ENCODE data around the gene ENTHD1. TPM values are rescaled to one million over a fixed set of nuclear protein-coding genes. Genes with fewer than 3 reads are reported as not detected.
A peak's percentile ranks its signal among the peaks of the same experiment; 100 is the strongest.

The ENTHD1 gene
- polyA plus RNA-seq, 1 donor from 2014 or later = 0.23 TPM

GRCh38 chr22:39932166-39932565 lies 38.6 kb upstream of the ENTHD1 start:
- Mint-ChIP-seq H3K4me1 (peaks cover 27 to 31% (median 30%) of the 10 kb centered on the region in 3 donors), H3K9me3 (no peaks in the 10 kb centered on the region), H3K27ac (peak overlapping the region in 1 of 3 donors; percentile 9), H3K4me3 (no peak overlapping the region), H3K36me3 (no peaks in the 10 kb centered on the region), H3K27me3 (no peaks in the 10 kb centered on the region)

DNA sequence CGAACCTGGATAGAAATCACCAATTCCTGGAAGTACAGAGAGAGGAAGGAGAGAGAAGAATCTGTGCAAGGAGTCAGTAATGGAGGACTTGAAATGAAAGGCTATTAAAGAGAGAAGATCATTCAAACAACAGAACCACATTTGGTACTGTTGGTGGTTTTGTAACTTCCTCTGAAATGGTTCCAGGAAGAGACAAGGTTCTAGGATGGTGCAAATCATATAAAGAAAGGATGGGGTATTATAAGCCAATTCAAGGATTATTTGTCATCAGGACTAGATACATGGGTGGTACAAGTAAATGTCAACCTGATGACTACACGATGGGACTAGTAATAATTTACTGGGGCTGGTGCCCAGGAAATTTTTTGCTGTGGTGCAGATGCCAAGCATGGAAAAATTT lies 37.7 kb upstream of the ENTHD1 start:
- H3K27me3 Mint-ChIP-seq = no peaks in the 10 kb centered on the region
- peaks cover 20 to 27% (median 21%) of the 10 kb centered on the region in 3 donors for H3K4me1 Mint-ChIP-seq
- H3K4me3 Mint-ChIP-seq = no peak overlapping the region
- no peak overlapping the region for H3K27ac Mint-ChIP-seq
- no peaks in the 10 kb centered on the region for H3K36me3 Mint-ChIP-seq
- H3K9me3 Mint-ChIP-seq = no peaks in the 10 kb centered on the region

DNA sequence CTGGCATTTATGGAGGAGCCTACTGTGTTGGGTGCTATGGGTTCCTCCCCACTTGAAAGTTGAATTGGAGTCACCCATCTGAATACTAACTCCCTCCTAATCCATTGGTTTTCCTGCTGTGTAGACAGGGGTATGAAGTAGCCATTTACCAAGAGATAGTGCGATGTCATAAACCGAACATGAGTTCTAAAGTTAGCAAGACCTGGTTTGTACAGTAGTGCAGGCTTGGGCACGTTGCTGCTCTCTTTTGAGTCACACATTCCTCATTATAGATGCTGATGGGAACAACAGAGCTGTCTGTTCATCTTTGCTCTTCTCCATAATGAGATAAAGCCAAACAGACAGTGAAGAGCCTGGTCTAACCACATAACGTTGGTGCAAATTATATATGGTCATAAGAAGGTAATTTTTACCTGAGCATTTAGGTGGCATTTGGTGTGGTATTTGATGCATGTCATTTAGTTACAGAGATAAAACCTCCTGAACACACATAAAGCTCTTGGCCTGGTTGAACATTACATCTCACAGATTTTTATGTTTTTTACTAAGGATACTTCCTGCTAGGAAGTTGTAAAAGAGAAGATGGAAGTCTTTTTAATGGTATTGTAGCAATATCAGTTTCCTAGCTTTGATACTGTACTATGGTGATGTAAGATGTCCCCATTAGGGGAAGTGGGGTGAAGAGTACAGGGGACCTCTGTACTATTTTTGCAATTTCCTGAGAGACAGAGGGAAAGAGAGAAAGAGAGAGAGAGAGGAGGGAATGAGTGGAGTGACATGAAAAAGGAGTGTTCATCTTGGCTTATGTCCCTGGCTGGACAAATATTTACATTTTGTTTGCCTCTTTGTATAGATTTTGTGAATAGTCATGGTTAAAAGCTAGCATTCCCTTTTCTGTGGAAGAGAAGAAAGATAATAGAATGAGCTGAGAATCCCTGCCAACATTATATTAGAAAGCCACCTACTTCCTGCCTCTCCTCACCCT lies 35.3 kb upstream of the ENTHD1 start:
- H3K27me3 Mint-ChIP-seq = no peaks in the 10 kb centered on the region
- no peaks in the 10 kb centered on the region for H3K36me3 Mint-ChIP-seq
- H3K4me1 Mint-ChIP-seq = peaks cover 7 to 11% (median 10%) of the 10 kb centered on the region in 3 donors
- H3K4me3 Mint-ChIP-seq = no peak overlapping the region
- no peak overlapping the region for H3K27ac Mint-ChIP-seq
- H3K9me3 Mint-ChIP-seq = no peaks in the 10 kb centered on the region

GRCh38 chr22:39927544-39927943 lies 34.0 kb upstream of the ENTHD1 start:
- Mint-ChIP-seq H3K27ac (no peak overlapping the region), H3K36me3 (no peaks in the 10 kb centered on the region), H3K4me3 (peak overlapping the region in 1 of 4 donors; percentile 39), H3K9me3 (no peaks in the 10 kb centered on the region), H3K4me1 (peaks cover 0 to 5% (median 0%) of the 10 kb centered on the region in 3 donors), H3K27me3 (no peaks in the 10 kb centered on the region)

DNA sequence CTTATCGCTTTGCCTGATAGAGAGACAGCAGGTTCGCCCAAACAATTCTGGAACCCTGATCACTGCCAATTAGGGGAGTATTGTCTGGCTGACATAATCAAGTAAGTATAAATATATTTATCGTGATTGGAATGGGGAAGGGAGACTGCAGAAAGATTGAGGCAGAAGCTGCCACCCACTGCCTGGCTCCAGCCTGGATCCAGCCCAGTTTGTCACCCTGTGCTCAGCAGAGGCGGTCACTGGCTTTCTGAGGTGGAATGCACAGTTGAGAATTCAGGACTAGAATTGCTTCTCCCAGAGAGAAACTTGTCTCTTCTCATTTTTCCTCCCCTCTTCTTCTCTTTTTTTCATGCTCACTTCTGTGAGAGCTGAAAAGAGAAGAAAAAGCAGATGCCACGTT lies 33.2 kb upstream of the ENTHD1 start:
- Mint-ChIP-seq H3K27ac (no peak overlapping the region), H3K9me3 (no peaks in the 10 kb centered on the region), H3K36me3 (peaks cover 3% of the 10 kb centered on the region), H3K4me1 (peaks cover 0 to 8% (median 0%) of the 10 kb centered on the region in 3 donors), H3K27me3 (peaks cover 3% of the 10 kb centered on the region), H3K4me3 (peak overlapping the region in 1 of 4 donors; percentile 70)

DNA sequence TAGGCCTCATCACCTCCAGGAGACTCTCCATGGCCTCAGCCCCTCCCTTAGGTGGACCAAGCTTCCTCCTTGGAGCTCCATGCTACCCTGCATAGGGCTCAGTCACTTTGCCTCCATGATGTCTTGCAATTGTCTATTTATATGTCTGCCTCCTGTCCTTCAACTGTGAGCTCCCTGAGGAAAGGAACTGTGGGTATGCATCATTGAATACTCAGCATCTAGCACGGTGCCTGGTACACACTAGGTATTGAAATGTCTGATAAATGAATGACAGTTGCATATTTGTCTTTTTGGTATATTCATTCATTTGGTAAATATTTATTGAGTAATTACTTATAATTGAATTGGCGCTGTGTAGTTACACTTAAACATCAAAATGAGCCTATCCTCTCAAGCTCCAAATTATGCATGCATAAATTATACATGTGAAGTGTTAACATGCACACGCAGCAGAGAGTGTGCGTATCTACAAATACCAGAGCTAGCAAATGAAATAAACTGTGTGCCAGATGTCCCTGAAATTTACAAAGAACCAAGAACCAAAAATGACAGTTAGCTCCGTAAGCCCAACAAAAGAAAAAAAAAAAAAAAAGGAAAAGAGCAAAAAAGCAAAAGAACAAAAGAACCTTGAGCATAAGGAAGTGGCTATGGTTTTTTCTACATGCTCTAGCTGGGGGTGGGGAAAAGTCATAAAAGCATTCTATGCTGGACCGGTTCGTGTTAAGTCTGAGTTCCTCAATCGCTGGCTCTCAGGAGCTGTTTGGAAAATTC lies 32.5 kb upstream of the ENTHD1 start:
- Mint-ChIP-seq H3K9me3 (no peaks in the 10 kb centered on the region), H3K4me3 (peak overlapping the region in 2 of 4 donors; percentile 24 to 70), H3K27me3 (peaks cover 3% of the 10 kb centered on the region), H3K27ac (no peak overlapping the region), H3K36me3 (peaks cover 3% of the 10 kb centered on the region), H3K4me1 (peaks cover 0 to 8% (median under 1%) of the 10 kb centered on the region in 3 donors)

GRCh38 chr22:39925273-39925672 lies 31.7 kb upstream of the ENTHD1 start:
- peaks cover 3% of the 10 kb centered on the region for H3K27me3 Mint-ChIP-seq
- H3K9me3 Mint-ChIP-seq = no peaks in the 10 kb centered on the region
- no peak overlapping the region for H3K27ac Mint-ChIP-seq
- no peak overlapping the region for H3K4me3 Mint-ChIP-seq
- H3K4me1 Mint-ChIP-seq = peaks cover 4 to 8% (median 5%) of the 10 kb centered on the region in 3 donors
- peaks cover 3% of the 10 kb centered on the region for H3K36me3 Mint-ChIP-seq

GRCh38 chr22:39924286-39924685 lies 30.7 kb upstream of the ENTHD1 start:
- peaks cover 3% of the 10 kb centered on the region for H3K36me3 Mint-ChIP-seq
- peaks cover 4 to 10% (median 9%) of the 10 kb centered on the region in 3 donors for H3K4me1 Mint-ChIP-seq
- no peak overlapping the region for H3K27ac Mint-ChIP-seq
- peaks cover 3% of the 10 kb centered on the region for H3K27me3 Mint-ChIP-seq
- H3K4me3 Mint-ChIP-seq = no peak overlapping the region
- H3K9me3 Mint-ChIP-seq = no peaks in the 10 kb centered on the region

DNA sequence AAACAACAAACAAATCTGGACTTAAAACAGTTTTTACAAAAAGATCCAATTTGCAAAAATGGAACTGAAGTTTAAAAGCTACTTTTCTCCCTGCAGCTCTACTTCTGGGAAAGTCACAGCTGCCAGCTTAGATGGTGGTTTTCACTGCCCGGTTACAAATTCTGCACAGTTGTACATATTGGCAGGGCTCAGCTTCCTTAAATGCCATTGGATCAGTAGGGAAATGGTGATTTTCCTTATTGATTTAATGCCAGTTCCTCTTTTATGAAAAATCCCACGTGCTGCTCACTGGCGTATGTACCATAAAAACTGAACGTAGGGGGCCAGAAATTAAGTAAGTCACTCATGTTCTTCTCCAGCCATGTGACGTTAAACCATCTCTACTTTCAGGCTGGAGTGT lies 30.1 kb upstream of the ENTHD1 start:
- H3K27ac Mint-ChIP-seq = no peak overlapping the region
- peaks cover 3% of the 10 kb centered on the region for H3K36me3 Mint-ChIP-seq
- peaks cover 3% of the 10 kb centered on the region for H3K27me3 Mint-ChIP-seq
- H3K9me3 Mint-ChIP-seq = no peaks in the 10 kb centered on the region
- no peak overlapping the region for H3K4me3 Mint-ChIP-seq
- H3K4me1 Mint-ChIP-seq = peaks cover 4 to 10% (median 9%) of the 10 kb centered on the region in 3 donors

DNA sequence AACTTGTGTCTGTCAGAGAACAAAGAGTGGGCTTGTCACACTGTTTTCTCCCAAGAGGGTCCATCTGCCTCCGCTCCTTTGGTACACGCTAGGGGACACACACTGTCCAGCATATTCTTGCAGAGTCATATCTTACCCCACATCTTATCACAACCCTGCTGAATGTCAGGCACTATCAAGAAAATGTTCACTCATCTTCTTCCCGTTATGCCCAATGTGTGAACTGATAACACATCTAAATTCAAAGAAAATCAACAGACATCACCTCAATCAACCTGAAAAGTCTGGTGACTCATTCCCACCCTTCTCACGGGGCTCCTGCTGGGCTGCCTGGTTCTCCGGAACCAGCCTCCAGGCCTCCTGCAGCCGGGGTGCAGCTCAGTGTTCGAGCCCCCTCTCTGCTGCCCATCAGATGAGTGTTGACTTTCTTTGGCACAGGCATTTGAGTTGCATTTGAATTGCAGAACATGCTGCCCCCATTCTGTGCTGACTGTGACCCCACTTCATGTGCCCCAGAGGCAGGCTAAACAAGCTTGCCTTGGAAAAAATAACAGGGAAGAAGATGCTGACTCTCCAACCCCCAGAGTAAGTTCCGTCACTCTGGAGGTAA lies 26.7 kb upstream of the ENTHD1 start:
- Mint-ChIP-seq H3K27ac (peak overlapping the region in 1 of 3 donors; percentile 9), H3K27me3 (peaks cover 6% of the 10 kb centered on the region), H3K9me3 (no peaks in the 10 kb centered on the region), H3K36me3 (peaks cover 4% of the 10 kb centered on the region), H3K4me3 (peak overlapping the region in 1 of 4 donors; percentile 31), H3K4me1 (peaks cover 8 to 14% (median 12%) of the 10 kb centered on the region in 3 donors)

DNA sequence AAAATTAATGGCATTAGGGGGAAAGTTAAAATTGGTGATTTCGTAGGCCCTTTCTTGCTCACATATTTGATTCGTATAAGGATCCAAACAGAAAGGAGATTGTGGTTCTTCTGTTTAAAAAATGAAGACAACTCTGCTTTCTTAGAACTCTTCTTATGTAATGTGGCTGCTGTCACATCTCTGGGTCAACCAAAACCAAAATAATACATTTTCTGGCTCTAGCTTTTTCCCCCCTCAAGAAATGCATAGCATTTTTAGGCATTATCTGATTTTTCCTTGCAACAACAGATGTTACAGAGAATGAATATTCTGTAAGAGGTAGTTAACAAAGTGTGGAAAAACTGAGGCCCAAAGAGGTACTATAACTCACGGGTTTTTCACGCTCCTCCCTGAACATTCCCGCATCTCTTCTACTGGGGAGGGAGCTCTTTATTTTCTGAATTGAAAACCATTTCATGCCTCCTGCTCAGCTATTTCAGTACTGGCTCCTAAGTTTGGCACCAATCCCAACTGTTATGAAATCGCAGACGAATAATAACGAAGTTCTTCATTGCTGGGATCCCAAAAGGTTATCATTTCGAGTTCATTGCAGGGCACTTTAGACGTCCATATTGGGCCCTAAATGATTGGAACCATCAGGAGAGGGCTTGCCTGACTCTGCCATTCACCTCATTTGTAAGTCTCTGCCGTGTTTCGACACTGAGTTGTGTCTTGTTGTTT lies 24.4 kb upstream of the ENTHD1 start:
- H3K4me1 Mint-ChIP-seq = peaks cover 9 to 23% (median 14%) of the 10 kb centered on the region in 3 donors
- peaks cover 6% of the 10 kb centered on the region for H3K27me3 Mint-ChIP-seq
- peak overlapping the region in 1 of 3 donors; percentile 54 for H3K27ac Mint-ChIP-seq
- H3K36me3 Mint-ChIP-seq = peaks cover 5% of the 10 kb centered on the region
- H3K9me3 Mint-ChIP-seq = no peaks in the 10 kb centered on the region
- H3K4me3 Mint-ChIP-seq = no peak overlapping the region

DNA sequence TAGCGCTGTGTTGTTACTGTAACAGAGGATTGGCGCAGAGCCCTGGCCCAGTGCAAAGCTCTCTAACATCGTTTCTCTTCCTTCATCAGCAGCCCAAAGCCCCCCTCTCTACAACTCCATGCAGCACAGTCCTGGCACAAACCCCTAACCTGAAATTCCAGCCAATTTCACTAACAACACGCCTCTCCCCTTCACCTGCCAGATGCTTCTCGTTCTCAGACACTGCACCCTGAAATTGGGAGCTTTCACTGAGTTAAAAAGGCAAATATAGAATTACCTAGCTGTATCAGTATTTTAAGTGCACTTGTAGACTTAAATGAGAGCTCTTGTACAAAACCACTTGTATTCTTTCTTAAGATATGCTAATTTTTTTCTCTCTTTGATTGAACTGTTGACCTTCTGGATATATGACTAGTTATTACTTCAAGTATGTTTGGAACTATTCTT lies 23.7 kb upstream of the ENTHD1 start:
- Mint-ChIP-seq H3K27ac (peak overlapping the region in 1 of 3 donors; percentile 54), H3K9me3 (no peaks in the 10 kb centered on the region), H3K27me3 (peaks cover 3% of the 10 kb centered on the region), H3K36me3 (peaks cover 7% of the 10 kb centered on the region), H3K4me3 (peak overlapping the region in 1 of 4 donors; percentile 18), H3K4me1 (peaks cover 9 to 23% (median 11%) of the 10 kb centered on the region in 3 donors)

DNA sequence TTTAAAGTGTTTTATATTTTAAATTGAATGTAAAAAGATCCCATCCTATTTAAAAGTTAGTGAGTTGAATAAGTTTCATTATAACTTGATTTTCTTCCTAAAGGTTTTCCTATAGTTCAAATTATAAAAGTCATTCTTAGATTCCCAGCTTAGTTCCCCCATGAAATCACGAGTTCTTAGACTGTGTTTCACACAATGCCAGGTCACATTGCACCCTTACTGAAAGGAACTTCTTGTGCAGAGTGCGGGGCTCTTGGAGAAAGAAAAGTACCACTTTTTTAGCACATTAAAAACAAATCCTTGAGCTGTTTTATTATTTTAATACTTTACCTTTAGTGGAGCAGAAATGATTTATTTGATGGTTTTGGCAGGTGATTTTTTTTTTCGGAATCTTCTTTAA lies 22.9 kb upstream of the ENTHD1 start:
- Mint-ChIP-seq H3K4me3 (no peak overlapping the region), H3K27ac (no peak overlapping the region), H3K36me3 (peaks cover 10% of the 10 kb centered on the region), H3K4me1 (peaks cover 11 to 27% (median 11%) of the 10 kb centered on the region in 3 donors), H3K27me3 (peaks cover 2% of the 10 kb centered on the region), H3K9me3 (no peaks in the 10 kb centered on the region)

DNA sequence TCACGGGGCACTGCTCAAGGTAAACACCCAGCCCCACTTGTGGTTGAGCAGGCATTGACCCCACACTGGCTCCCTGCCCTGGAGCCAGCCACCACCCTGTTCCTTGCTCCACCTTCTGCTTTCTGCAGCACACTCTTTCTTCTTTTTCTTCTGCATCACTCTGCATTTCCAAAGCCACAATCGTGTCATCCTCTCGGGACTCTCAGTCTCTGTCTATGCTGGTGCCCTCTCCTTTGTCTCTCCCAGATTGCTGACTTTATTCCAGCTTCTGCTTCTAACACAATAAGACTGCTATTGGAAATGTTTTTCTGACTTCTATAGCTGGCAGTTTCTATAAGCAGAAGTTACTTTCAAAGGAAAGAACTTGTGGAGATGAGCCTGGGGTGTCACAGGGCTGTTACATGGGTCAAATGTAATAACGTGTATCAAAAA lies 21.8 kb upstream of the ENTHD1 start:
- peak overlapping the region in 1 of 4 donors; percentile 79 for H3K4me3 Mint-ChIP-seq
- H3K27me3 Mint-ChIP-seq = peaks cover 2% of the 10 kb centered on the region
- peaks cover 14% of the 10 kb centered on the region for H3K36me3 Mint-ChIP-seq
- no peaks in the 10 kb centered on the region for H3K9me3 Mint-ChIP-seq
- no peak overlapping the region for H3K27ac Mint-ChIP-seq
- peaks cover 12 to 26% (median 14%) of the 10 kb centered on the region in 3 donors for H3K4me1 Mint-ChIP-seq
